PC-9 (cell line): Measurements from ENCODE around the gene NTM. TPM values are rescaled to one million over a fixed set of nuclear protein-coding genes. Genes with fewer than 3 reads are reported as not detected.

Source experiments
- BruUV-seq: library from RNA; stranded (reverse); fragments of 400-500 nt; replicated peaks from 2 replicates; lab custom pipeline; 2021; lab: Mats Ljungman, UMichigan
- CTCF ChIA-PET: fragments of 300-600 bp; sonication (Branson Sonifier 250); formaldehyde crosslinking; loops from one replicate; lab custom pipeline; 2022; ENCODE audit warnings: antibody characterized with exemption; lab: Charles Lee
- POLR2A ChIA-PET: fragments of 300-600 bp; sonication (Branson Sonifier 250); formaldehyde crosslinking; loops from one replicate; lab custom pipeline; 2022; ENCODE audit warnings: antibody characterized with exemption; ENCODE audit not compliant: unreplicated experiment; lab: Charles Lee
- DNase-seq, 2 experiments: peaks; one replicate each; pipeline versions ENCODE4 v3.0.0 to v3.0.0-alpha.2; 2015 to 2022; ENCODE audit warnings: mixed read lengths in 1 of 2
- H2AFZ ChIP-seq: fragments of 200-600 bp; sonication (generic); 2 replicates; pipeline ENCODE4 v1.8.1; 2017; ENCODE audit warnings: antibody characterized with exemption
- H3F3A ChIP-seq: fragments of 200-600 bp; sonication (generic); 2 replicates; pipeline ENCODE4 v1.8.1; 2017; ENCODE audit warnings: antibody characterized with exemption, mild to moderate bottlenecking, low read depth; ENCODE audit not compliant: insufficient read depth
- H3K27ac ChIP-seq: fragments of 200-600 bp; sonication (generic); 2 replicates; pipeline ENCODE4 v1.6.1; 2016; ENCODE audit warnings: mixed run types
- H3K27me3 ChIP-seq: fragments of 200-600 bp; sonication (generic); 2 replicates; pipeline ENCODE4 v1.6.1; 2016; ENCODE audit warnings: low read depth, mixed run types; ENCODE audit not compliant: insufficient read depth
- H3K36me3 ChIP-seq: fragments of 200-600 bp; sonication (generic); 2 replicates; pipeline ENCODE4 v1.6.1; 2016; ENCODE audit warnings: low read depth, mixed run types
- H3K4me1 ChIP-seq: fragments of 200-600 bp; sonication (generic); replicated peaks from 2 replicates; pipeline ENCODE4 v1.6.1; 2016; ENCODE audit warnings: mixed run types; ENCODE audit not compliant: insufficient read depth
- H3K4me2 ChIP-seq: fragments of 200-600 bp; sonication (generic); 2 replicates; pipeline ENCODE4 v1.6.1; 2017; ENCODE audit warnings: mixed run types
- H3K4me3 ChIP-seq: fragments of 200-600 bp; sonication (generic); 2 replicates; pipeline ENCODE4 v1.6.1; 2016; ENCODE audit warnings: mixed run types
- H3K79me2 ChIP-seq: fragments of 200-600 bp; sonication (generic); 2 replicates; pipeline ENCODE4 v1.6.1; 2017; ENCODE audit warnings: low read depth, mixed run types
- H3K9me2 ChIP-seq: fragments of 200-600 bp; sonication (generic); 2 replicates; pipeline ENCODE4 v1.8.1; 2017; ENCODE audit warnings: mild to moderate bottlenecking; ENCODE audit not compliant: insufficient read depth
- H3K9me3 ChIP-seq: fragments of 200-600 bp; sonication (generic); 2 replicates; pipeline ENCODE4 v1.8.1; 2016; ENCODE audit warnings: low read depth; ENCODE audit not compliant: insufficient read depth
- H4K20me1 ChIP-seq: fragments of 200-600 bp; sonication (generic); 2 replicates; pipeline ENCODE4 v1.8.1; 2017; ENCODE audit not compliant: insufficient read depth
- CTCF ChIP-seq: fragments of 200-600 bp; sonication (generic); conservative IDR thresholded peaks from 2 replicates; pipeline ENCODE4 v1.6.1; 2017; ENCODE audit warnings: mixed run types, antibody characterized with exemption, mild to moderate bottlenecking, moderate library complexity
- EZH2 ChIP-seq: fragments of 200-600 bp; sonication (generic); IDR thresholded peaks from 2 replicates; pipeline ENCODE4 v1.8.0; 2017; ENCODE audit warnings: antibody characterized with exemption, low read depth
- intact Hi-C: fragments of 100-400 bp; cut with micrococcal nuclease; formaldehyde crosslinking; loops from one replicate; pipeline ENCODE4 v1.10.0; 2022; ENCODE audit not compliant: unreplicated experiment
- total RNA-seq: library from RNA; stranded (reverse); gene quantifications from 2 replicates; pipeline ENCODE4 v1.2.3, GENCODE V29; 2021

NTM gene
- total RNA-seq, 1 experiment from 2014 or later, result not detected

GRCh38 chr11:132099692-132100091 is 729.3 kb downstream of the NTM start:
- Histone ChIP-seq H3K9me2 (no peaks in the 10 kb centered on the region), H3K9me3 (no peaks in the 10 kb centered on the region), H4K20me1 (no peaks in the 10 kb centered on the region), H3F3A (no peaks in the 10 kb centered on the region), H2AFZ (no peak overlapping the region), H3K27me3 (no peaks in the 10 kb centered on the region), H3K79me2 (no peaks in the 10 kb centered on the region), H3K4me1 (no peaks in the 10 kb centered on the region), H3K27ac (no peak overlapping the region), H3K4me2 (no peak overlapping the region), H3K36me3 (no peaks in the 10 kb centered on the region), H3K4me3 (no peak overlapping the region)
- intact Hi-C loops, result no loop called here
- no peak for DNase-seq
- ChIA-PET CTCF (no interaction called here), POLR2A (no interaction called here)
- no TSS peak for BruUV-seq
- no peak for TF ChIP-seq EZH2
- TF ChIP-seq CTCF, result peak; percentile 61

DNA sequence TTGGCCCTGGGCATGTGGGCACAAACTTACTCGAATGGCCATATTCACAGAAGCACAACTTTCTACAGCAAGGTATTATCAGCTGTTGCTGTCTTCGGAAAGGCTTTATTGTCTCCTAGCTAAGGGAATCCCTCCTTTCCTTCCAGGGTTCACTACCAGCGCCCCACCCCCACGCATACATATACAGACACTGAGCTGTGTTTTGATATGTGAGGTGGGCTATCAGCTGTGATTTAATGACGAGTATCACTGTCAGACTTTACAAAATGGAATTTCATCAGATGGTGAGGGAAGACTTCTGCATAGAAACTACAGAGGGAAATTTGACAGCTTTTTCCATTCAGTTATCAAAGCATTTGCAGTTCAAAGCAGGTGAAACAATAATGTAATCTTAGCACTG is 730.2 kb downstream of the NTM start:
- Histone ChIP-seq H3K4me1 (no peaks in the 10 kb centered on the region), H3K27me3 (no peaks in the 10 kb centered on the region), H4K20me1 (no peaks in the 10 kb centered on the region), H3K27ac (no peak overlapping the region), H2AFZ (no peak overlapping the region), H3K79me2 (no peaks in the 10 kb centered on the region), H3K4me3 (no peak overlapping the region), H3F3A (no peaks in the 10 kb centered on the region), H3K4me2 (no peak overlapping the region), H3K9me3 (no peaks in the 10 kb centered on the region), H3K9me2 (no peaks in the 10 kb centered on the region), H3K36me3 (no peaks in the 10 kb centered on the region)
- ChIA-PET CTCF (no interaction called here), POLR2A (no interaction called here)
- DNase-seq, result no peak
- no TSS peak for BruUV-seq
- intact Hi-C loops, result no loop called here
- TF ChIP-seq EZH2 (no peak), CTCF (no peak)

DNA sequence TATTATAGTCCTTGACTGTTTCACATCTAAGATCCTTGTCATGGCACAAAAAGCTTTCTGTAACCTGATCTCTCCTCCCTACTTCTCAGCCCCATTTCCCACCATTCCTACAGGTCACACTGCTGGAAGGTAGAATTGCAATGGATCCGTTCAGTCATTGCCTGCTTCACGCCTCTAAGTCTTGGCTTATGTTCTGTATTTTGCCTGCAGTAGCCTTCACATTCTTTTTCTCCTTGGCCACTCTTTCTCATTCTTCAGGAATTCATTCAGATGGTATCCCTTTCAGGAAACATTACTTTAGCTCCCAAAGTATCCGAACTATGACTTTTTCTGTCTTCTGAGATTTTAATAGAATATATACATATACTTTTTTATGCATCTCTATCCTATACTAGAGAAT is 731.5 kb downstream of the NTM start:
- CTCF ChIA-PET, result no interaction called here
- H3K79me2 ChIP-seq, result no peaks in the 10 kb centered on the region
- H3K9me2 ChIP-seq, result no peaks in the 10 kb centered on the region
- H3K4me2 ChIP-seq, result no peak overlapping the region
- POLR2A ChIA-PET, result no interaction called here
- TF ChIP-seq CTCF (no peak), EZH2 (no peak)
- H3F3A ChIP-seq, result no peaks in the 10 kb centered on the region
- no peak for DNase-seq
- H4K20me1 ChIP-seq, result no peaks in the 10 kb centered on the region
- H3K27me3 ChIP-seq, result no peaks in the 10 kb centered on the region
- H3K36me3 ChIP-seq, result no peaks in the 10 kb centered on the region
- BruUV-seq, result no TSS peak
- no peak overlapping the region for H3K27ac ChIP-seq
- no peaks in the 10 kb centered on the region for H3K9me3 ChIP-seq
- no peaks in the 10 kb centered on the region for H3K4me1 ChIP-seq
- H2AFZ ChIP-seq, result no peak overlapping the region
- no peak overlapping the region for H3K4me3 ChIP-seq
- intact Hi-C loops, result no loop called here
